ENCODE results near the gene TNFAIP3.

TNFAIP3 gene

GRCh38 chr6:137847748-137848147 lies 19.3 kb upstream of the TNFAIP3 start (continued):
- TF ChIP-seq CREB5 (CRISPR knock-in tag; IDR thresholded peaks at IDR 0.05; ENCODE audit: low read depth) = no peak

GRCh38 chr6:137848672-137849071 lies 18.4 kb upstream of the TNFAIP3 start:
- no peak for TF ChIP-seq CSDC2 (CRISPR knock-in tag; IDR thresholded peaks at IDR 0.05)
- ATAC-seq = no peak

GRCh38 chr6:137849181-137849980 lies 17.7 kb upstream of the TNFAIP3 start:
- no peak for ATAC-seq
- TF ChIP-seq ZC3H10 (CRISPR knock-in tag; IDR thresholded peaks at IDR 0.05) (no peak), ARNTL (CRISPR knock-in tag; IDR thresholded peaks at IDR 0.05; ENCODE audit: borderline replicate concordance, low read depth) (no peak), ZNF70 (CRISPR knock-in tag; IDR thresholded peaks at IDR 0.05) (no peak), ZFP3 (CRISPR knock-in tag; IDR thresholded peaks at IDR 0.05) (no peak), ZNF8 (CRISPR knock-in tag; IDR thresholded peaks at IDR 0.05) (no peak), PATZ1 (CRISPR knock-in tag; IDR thresholded peaks at IDR 0.05; ENCODE audit: borderline replicate concordance) (no peak), ZFP30 (CRISPR knock-in tag; IDR thresholded peaks at IDR 0.05) (no peak), BACH2 (CRISPR knock-in tag; IDR thresholded peaks at IDR 0.05; ENCODE audit: borderline replicate concordance) (no peak), TSHZ2 (CRISPR knock-in tag; IDR thresholded peaks at IDR 0.05) (no peak)

GRCh38 chr6:137849981-137850714 lies 16.9 kb upstream of the TNFAIP3 start:
- no peak for ATAC-seq
- TF ChIP-seq CSRNP3 (CRISPR knock-in tag; IDR thresholded peaks at IDR 0.05) (no peak), ZNF565 (CRISPR knock-in tag; conservative IDR thresholded peaks at IDR 0.05; ENCODE audit: low read depth) (no peak), GLIS3 (CRISPR knock-in tag; IDR thresholded peaks at IDR 0.05) (no peak), ARNTL (CRISPR knock-in tag; IDR thresholded peaks at IDR 0.05; ENCODE audit: borderline replicate concordance, low read depth) (no peak), ZNF70 (CRISPR knock-in tag; IDR thresholded peaks at IDR 0.05) (no peak), ZFP30 (CRISPR knock-in tag; IDR thresholded peaks at IDR 0.05) (no peak), CREB5 (CRISPR knock-in tag; IDR thresholded peaks at IDR 0.05; ENCODE audit: low read depth) (no peak), POU6F1 (CRISPR knock-in tag; IDR thresholded peaks at IDR 0.05; ENCODE audit: borderline replicate concordance, low read depth) (no peak), TSHZ2 (CRISPR knock-in tag; IDR thresholded peaks at IDR 0.05) (no peak), ISL1 (CRISPR knock-in tag; IDR thresholded peaks at IDR 0.05) (no peak), PATZ1 (CRISPR knock-in tag; IDR thresholded peaks at IDR 0.05; ENCODE audit: borderline replicate concordance) (no peak), ZNF8 (CRISPR knock-in tag; IDR thresholded peaks at IDR 0.05) (no peak), TOX (CRISPR knock-in tag; IDR thresholded peaks at IDR 0.05; ENCODE audit: borderline replicate concordance) (no peak)

Data from SK-N-SH treated with all-trans-retinoic acid at 6 μM for 48 hours (cell line).